NCI-H1105 treated with DMSO at 0.1 percent for 48 hours (cell line): Measurements from ENCODE around the gene PLAC8.
"Not testable (repeated sequence)": the region's sequence is repeated elsewhere in the genome, so short reads cannot be mapped to it uniquely, and the experiment has no call there.

Experiments used
- DNase-seq: peaks from one replicate; lab custom pipeline; 2025; lab: John Stamatoyannopoulos, UW

PLAC8 gene

GRCh38 chr4:83114576-83114975 is at the start of gene PLAC8:
Gene PLAC8 (minus strand): TSS chr4:83114729. CDS start chr4:83107921, 6,808 bp downstream.
- no peak for DNase-seq

GRCh38 chr4:83153417-83153816 is 38.9 kb upstream of the PLAC8 start:
- no peak for DNase-seq

- no peak for DNase-seq
Observed at GRCh38 chr4:83152746-83153145, 38.2 kb upstream of the PLAC8 start.

- no peak for DNase-seq
Observed at GRCh38 chr4:83151651-83152050, 37.1 kb upstream of the PLAC8 start.

- no peak for DNase-seq
Observed at GRCh38 chr4:83150653-83151330, 36.3 kb upstream of the PLAC8 start.

- DNase-seq = no peak
Observed at GRCh38 chr4:83149865-83150652, 35.5 kb upstream of the PLAC8 start.

GRCh38 chr4:83146841-83147240 is 32.3 kb upstream of the PLAC8 start:
- no peak for DNase-seq

- DNase-seq = not testable (repeated sequence)
Observed at GRCh38 chr4:83145776-83146175, 31.2 kb upstream of the PLAC8 start.

- no peak for DNase-seq
Observed at GRCh38 chr4:83139514-83140156, 25.1 kb upstream of the PLAC8 start.

- no peak for DNase-seq
Observed at GRCh38 chr4:83138946-83139345, 24.4 kb upstream of the PLAC8 start.

- DNase-seq = no peak
Observed at GRCh38 chr4:83132065-83132464, 17.5 kb upstream of the PLAC8 start.

GRCh38 chr4:83129264-83129663 is 14.7 kb upstream of the PLAC8 start:
- no peak for DNase-seq

- no peak for DNase-seq
Observed at GRCh38 chr4:83128240-83128929, 13.9 kb upstream of the PLAC8 start.

- DNase-seq = no peak
Observed at GRCh38 chr4:83125738-83126141, 11.2 kb upstream of the PLAC8 start.

- no peak for DNase-seq
Observed at GRCh38 chr4:83124111-83124780, 9.7 kb upstream of the PLAC8 start.

GRCh38 chr4:83121246-83121645 is 6.7 kb upstream of the PLAC8 start:
- no peak for DNase-seq

GRCh38 chr4:83118869-83119268 is 4.3 kb upstream of the PLAC8 start:
- DNase-seq = no peak

GRCh38 chr4:83115656-83116285 is 1.2 kb upstream of the PLAC8 start:
- DNase-seq = no peak

GRCh38 chr4:83115000-83115399 is 471 bp upstream of the PLAC8 start:
- DNase-seq = no peak

- no peak for DNase-seq
Observed at GRCh38 chr4:83113429-83113786, 1.1 kb downstream of the PLAC8 start.

GRCh38 chr4:83112678-83113428 is 1.7 kb downstream of the PLAC8 start:
- DNase-seq = no peak
